Renal cortex interstitium (tissue), 11 donors: ENCODE measurements around the gene NCOA6. TPM values are rescaled to one million over a fixed set of nuclear protein-coding genes. Genes with fewer than 3 reads are reported as not detected.
A peak's percentile ranks its signal among the peaks of the same experiment; 100 is the strongest.

ENCODE experiments used
- DNase-seq, 11 donors: peaks; one replicate each; pipeline ENCODE4 v3.0.0-alpha.2; 2013; ENCODE audit warnings: low read depth in 9 of 11, low spot score in 4 of 11; ENCODE audit errors: extremely low read depth in 1 of 11
- polyA plus RNA-seq, 3 donors: library from polyadenylated mRNA; unstranded; fragments of 120-200 nt; gene quantifications; one replicate each; pipeline ENCODE4 v1.2.1, GENCODE V29; 2013; ENCODE audit not compliant: insufficient read length in 3 of 3

NCOA6 gene
- polyA plus RNA-seq, 3 donors: 40.3 to 55.8 (median 51.3) TPM

DNA sequence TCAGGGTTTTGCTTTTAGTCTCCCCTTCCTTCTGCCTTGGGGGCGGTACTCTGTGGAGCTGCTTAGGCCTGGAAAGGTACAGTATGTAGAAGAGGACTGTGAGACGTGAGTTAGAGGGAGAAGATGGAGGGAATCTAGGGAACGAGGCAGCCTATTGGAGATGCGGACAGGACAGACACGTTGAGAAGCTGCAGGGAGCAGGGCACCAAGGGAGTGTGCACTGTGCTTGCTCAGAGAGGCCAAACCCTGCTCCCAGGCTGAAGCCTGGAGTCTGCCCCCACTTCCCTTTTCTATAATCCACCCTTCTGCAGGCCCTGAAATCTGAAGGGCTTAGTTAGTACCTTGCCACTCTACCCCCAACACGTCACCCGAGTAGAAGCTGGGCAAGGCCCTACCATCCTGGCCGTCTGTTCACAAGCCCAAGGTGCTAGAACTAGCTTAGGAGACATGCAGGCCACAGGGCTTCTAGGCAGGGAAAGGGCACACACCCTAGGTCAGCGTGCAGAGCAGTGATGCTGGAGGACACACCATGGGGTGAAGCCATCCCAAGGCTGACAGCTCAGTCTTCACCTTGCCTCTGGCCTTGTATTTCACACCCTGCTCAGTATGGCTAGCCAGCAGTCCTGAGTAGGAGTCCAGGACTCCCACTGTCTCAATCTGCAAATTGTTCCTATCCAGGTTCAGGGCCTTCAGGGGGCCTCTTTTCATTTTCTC is 114.4 kb downstream of the NCOA6 start:
- DNase-seq: no peak

DNA sequence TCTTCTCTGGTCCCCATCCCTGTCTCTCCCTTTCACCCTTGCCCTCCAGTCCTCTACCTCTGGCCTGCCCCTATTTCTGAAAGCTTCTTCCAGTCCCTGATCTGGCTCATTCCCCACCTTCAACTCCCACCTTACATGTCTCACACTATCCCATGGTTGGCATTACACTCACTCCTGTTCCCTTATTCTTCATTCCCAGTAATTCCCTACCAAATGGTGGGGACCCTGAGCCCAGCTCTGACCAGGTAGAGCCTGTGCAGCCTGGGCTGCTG is 114.9 kb downstream of the NCOA6 start:
- DNase-seq: no peak

- peak in 6 of 11 donors; percentile 51 to 75 (median 66) for DNase-seq
These were observed 115.5 kb downstream of the NCOA6 start for GRCh38 chr20:34709831-34710567.

DNA sequence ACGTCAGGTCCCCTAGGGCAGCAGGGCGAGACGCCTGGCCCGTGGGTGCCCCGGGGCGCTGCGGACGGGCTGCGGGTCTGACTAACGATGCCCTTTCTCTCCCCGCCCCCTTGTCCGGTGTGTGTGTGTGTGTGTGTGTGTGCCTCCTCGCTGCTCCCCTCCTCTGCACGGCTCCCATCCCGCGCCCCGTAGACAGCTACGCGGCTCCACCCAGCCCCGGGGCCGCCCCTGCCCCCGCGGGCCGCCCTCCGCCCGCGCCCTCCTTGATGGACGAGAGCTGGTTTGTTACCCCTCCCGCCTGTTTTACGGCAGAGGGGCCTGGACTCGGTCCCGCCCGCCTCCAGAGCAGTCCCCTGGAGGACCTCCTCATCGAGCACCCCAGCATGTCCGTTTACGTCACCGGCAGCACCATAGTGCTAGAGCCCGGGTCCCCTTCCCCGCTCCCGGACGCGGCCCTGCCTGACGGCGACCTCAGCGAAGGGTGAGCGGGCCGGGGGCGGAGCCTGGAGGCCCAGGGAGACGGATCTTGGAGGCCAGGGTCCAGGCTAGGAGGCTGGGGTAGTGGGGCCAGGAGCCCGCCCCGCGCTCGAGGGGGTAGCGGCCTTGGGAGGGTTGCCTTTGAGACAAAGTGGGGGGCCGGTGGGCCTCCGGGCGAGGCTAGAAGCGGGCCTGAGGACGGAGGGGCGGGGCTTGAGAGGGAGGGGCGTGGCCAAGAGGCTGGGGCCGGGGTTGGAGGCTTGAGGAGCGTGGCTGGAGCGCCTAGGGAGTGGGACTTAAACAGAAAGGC is 116.2 kb downstream of the NCOA6 start:
- DNase-seq: peak in 10 of 11 donors; percentile 49 to 80 (median 72)

DNA sequence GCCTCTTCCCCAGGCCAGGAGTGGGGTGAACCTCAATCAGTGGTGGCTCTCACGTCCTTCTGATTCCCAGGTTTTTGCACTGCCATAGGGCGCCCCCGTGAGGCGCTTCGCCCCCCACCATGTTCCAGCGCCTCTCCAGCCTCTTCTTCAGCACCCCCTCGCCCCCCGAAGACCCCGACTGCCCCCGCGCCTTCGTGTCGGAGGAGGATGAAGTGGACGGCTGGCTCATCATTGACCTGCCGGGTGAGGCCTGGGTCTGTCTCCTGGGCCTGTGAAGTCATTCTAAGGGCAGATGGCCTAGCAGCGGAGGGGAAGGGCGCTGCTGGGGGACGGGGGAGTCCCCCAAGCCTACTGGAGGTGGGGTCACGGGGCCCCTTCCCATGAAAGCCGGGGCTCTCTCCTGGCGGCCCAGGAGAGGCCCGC is 116.8 kb downstream of the NCOA6 start:
- DNase-seq: peak in 2 of 11 donors; percentile 39 to 42

DNA sequence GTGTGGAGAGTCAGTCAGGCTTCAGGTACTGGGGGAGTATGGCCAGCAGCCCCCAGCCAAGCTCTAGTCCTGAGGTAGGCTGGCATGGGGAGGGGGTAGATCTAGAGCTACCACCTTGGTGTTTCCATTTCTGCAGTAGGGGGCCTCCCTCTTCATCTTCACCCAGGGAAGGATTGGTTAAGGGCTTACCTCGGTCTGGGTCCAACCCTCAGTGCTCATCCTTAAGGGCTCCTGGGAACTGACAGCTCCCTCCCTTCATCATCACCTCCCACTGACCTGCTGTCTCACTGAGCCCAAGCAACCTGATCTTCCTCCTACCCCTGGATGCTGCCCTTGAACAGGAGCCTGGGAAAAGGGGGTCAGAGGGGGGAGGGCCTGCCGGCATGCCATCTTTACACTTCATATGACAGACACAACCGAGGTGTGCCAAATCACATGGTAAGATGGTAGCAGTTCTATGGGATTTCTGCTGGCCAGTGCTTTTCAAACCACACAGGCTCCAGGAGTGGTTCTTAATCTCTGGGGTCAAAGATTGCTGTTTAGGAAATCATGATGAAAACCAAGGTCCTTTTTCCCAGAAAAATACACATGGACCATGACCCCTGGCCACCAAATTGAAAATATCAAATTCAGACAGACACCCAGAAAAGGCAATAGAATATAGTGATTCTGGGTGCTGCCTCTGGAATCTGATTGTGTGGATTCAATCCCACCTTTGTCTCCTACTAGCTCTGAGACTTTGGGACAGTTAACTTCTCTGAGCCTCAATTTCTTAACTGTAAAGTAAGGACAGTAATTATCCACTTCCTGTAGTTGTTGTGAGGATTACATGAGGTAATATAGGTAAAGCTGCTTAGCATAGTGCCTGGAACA is 118.3 kb downstream of the NCOA6 start:
- no peak for DNase-seq

GRCh38 chr20:34706302-34706875 is 119.1 kb downstream of the NCOA6 start:
- DNase-seq: no peak

DNA sequence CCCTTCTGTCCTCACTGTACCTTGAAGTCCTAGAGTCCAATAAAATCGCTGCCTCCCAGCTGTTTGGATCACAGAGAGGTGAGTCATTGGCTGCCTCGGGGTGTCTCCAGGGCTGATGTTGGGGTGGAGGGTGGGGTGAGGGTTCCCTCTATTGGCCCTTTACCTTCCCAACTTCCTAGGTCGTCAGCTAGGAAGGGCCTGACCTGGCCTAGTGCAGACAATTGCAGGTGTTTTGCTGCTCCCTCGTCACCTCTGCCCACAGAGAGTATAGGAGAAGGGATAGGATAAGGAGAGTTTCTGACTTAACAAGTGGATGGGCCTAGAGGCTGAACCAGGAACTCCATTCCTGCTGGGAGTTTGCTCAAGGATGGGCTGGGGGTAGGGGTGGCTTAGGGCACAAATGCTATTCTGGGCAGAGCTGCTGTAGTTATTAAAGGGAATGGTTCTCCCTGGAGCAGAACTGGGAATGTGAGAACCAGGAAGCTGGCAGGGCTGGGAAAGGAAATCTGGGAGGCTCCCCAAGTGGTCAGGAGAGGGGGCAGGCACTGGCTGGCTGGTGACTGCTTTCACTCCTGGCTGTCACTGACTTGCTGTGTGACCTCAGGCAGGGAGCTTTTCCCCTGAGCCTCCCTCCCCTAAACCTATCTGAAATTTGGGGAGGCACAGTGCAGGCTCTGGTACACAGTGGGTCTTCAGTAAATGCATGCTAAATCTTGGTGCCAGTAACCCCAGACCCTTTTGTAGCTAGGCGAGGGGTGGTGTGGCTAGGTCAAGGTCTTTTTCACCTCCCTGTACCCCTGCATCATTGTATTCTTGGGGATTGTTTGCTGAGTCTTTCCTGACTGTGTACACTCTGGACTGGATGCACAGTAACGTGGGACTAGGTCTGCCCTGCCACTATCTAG is 119.8 kb downstream of the NCOA6 start:
- DNase-seq: no peak

DNA sequence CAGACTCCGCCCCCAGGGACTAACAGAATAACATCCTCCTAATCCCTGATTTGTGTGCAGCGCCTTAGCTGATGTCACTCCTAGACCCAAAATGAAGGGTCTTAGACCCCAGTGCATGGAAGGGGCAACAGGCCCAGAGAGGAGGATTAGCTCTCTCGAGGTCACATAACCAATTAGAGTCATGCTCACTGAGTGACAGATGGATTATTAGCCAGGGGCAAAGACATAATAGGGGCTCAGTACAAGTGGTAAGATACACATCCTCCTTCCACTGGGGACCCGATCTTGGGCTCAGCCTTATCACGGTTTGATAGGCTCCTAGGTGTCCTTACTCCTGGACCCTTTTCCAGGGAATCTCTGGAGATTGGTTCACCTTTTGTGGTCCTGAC is 120.4 kb downstream of the NCOA6 start:
- DNase-seq: no peak

- peak in 10 of 11 donors; percentile 66 to 88 (median 82) for DNase-seq
These were observed 121.1 kb downstream of the NCOA6 start, which contains the start of gene TP53INP2 for GRCh38 chr20:34704177-34705007. TP53INP2 (plus strand) TSS chr20:34704344; CDS start chr20:34708740, 4,396 bp downstream.

DNA sequence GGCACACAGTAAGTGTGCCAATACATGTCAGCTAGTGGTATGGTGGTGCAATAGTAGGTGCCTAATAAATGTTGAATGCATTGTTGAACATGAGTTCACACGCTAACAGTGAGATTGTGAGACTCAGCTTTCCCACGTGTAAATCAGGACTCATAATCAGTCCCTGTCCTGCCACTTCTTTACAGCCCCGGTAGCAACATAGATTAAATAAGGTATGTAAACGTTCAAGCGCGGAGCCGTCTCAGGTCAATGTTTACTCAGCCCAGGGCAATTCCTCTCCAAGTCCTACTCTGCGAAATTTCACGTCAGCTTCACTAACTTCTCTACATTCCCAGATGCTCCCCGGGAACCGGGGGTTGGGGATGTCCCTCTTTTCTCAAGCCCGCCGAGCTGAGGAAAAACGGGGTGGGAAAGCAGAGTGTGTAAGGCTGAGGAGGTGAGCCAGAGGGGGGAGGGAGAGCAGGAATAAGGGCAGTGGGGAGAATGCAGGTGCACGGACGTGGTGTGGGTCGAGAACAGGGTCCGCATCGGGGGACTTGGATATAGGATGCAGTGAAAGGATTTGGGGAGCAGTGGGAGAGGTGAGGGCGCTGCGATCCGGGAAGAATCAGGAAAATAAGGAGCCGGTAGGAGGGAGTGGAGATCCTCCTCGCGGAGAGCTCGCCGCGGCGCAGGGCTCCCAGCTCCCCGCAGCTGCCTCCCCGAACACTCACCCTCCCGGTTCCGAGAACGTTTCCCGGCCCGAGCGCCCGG is 121.9 kb downstream of the NCOA6 start:
- peak in 2 of 11 donors; percentile 37 to 44 for DNase-seq

DNA sequence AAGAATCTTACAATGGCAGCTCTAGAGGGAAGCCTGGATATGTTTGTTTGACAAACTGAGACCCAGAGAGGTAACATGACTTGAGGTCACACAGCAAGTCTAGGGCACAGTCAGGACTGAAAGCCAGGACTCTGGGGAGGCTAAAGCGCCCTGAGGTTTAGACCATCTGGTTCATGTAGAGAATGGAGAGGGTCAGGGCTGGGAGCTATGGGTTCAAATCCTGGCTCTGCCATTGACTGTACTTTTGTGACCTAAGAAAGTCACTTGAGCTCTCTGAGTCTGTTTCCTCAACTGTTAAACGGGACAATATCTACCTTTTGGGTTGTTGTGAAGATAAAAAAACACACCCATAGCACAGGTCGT is 122.4 kb downstream of the NCOA6 start:
- no peak for DNase-seq

- no peak for DNase-seq
These were observed 123.9 kb downstream of the NCOA6 start for GRCh38 chr20:34701405-34702085.

GRCh38 chr20:34693414-34693813 is 132.0 kb downstream of the NCOA6 start:
- DNase-seq: no peak

GRCh38 chr20:34691838-34692237 is 133.6 kb downstream of the NCOA6 start:
- no peak for DNase-seq

- no peak for DNase-seq
These were observed 136.0 kb downstream of the NCOA6 start for GRCh38 chr20:34689486-34689885.
